ENCODE measurements around the gene SKIL.

- TF ChIP-seq CTCF (IDR thresholded peaks at IDR 0.05) (no peak), POLR2A (IDR thresholded peaks at IDR 0.05) (no peak)
These were observed 29.0 kb downstream of the SKIL start for GRCh38 chr3:170386468-170386867.

Data from heart left ventricle (tissue), 13 donors.